ENCODE data around the gene SUN5. TPM values are rescaled to one million over a fixed set of nuclear protein-coding genes. Genes with fewer than 3 reads are reported as not detected.

Gene SUN5
- total RNA-seq, 1 donor from 2014 or later = not detected

GRCh38 chr20:33018169-33018931, 14.1 kb upstream of the SUN5 start:
- no peaks in the 10 kb centered on the region for H3K36me3 Mint-ChIP-seq
- H3K9me3 Mint-ChIP-seq = no peaks in the 10 kb centered on the region
- H3K27me3 Mint-ChIP-seq = peaks cover 42% of the 10 kb centered on the region
- no peak overlapping the region for H3K4me3 Mint-ChIP-seq
- H3K27ac Mint-ChIP-seq = no peak overlapping the region
- no peak for TF ChIP-seq CTCF (conservative IDR thresholded peaks at IDR 0.05)
- H3K4me1 Mint-ChIP-seq (ENCODE audit: unreplicated experiment) = peaks cover 4% of the 10 kb centered on the region
- DNase-seq (ENCODE audit: extremely low spot score, unreplicated experiment) = no peak

- H3K27me3 Mint-ChIP-seq = peaks cover 42% of the 10 kb centered on the region
- TF ChIP-seq CTCF (conservative IDR thresholded peaks at IDR 0.05) = no peak
- no peak overlapping the region for H3K27ac Mint-ChIP-seq
- H3K4me3 Mint-ChIP-seq = no peak overlapping the region
- H3K9me3 Mint-ChIP-seq = no peaks in the 10 kb centered on the region
- H3K4me1 Mint-ChIP-seq (ENCODE audit: unreplicated experiment) = peaks cover 4% of the 10 kb centered on the region
- no peak for DNase-seq (ENCODE audit: extremely low spot score, unreplicated experiment)
- no peaks in the 10 kb centered on the region for H3K36me3 Mint-ChIP-seq
Measured at GRCh38 chr20:33017542-33017941, 13.3 kb upstream of the SUN5 start.

GRCh38 chr20:33016581-33017109, 12.4 kb upstream of the SUN5 start:
- H3K27me3 Mint-ChIP-seq = peaks cover 46% of the 10 kb centered on the region
- H3K9me3 Mint-ChIP-seq = no peaks in the 10 kb centered on the region
- no peak overlapping the region for H3K4me3 Mint-ChIP-seq
- no peak overlapping the region for H3K27ac Mint-ChIP-seq
- DNase-seq (ENCODE audit: extremely low spot score, unreplicated experiment) = no peak
- peaks cover 4% of the 10 kb centered on the region for H3K4me1 Mint-ChIP-seq (ENCODE audit: unreplicated experiment)
- no peaks in the 10 kb centered on the region for H3K36me3 Mint-ChIP-seq
- no peak for TF ChIP-seq CTCF (conservative IDR thresholded peaks at IDR 0.05)

- no peak for DNase-seq (ENCODE audit: extremely low spot score, unreplicated experiment)
- peaks cover 4% of the 10 kb centered on the region for H3K4me1 Mint-ChIP-seq (ENCODE audit: unreplicated experiment)
- H3K27ac Mint-ChIP-seq = no peak overlapping the region
- no peak overlapping the region for H3K4me3 Mint-ChIP-seq
- no peaks in the 10 kb centered on the region for H3K36me3 Mint-ChIP-seq
- H3K27me3 Mint-ChIP-seq = peaks cover 49% of the 10 kb centered on the region
- H3K9me3 Mint-ChIP-seq = no peaks in the 10 kb centered on the region
- no peak for TF ChIP-seq CTCF (conservative IDR thresholded peaks at IDR 0.05)
Measured at GRCh38 chr20:33015700-33016580, 11.7 kb upstream of the SUN5 start.

GRCh38 chr20:33015114-33015484, 10.9 kb upstream of the SUN5 start:
- no peak for TF ChIP-seq CTCF (conservative IDR thresholded peaks at IDR 0.05)
- Mint-ChIP-seq H3K36me3 (no peaks in the 10 kb centered on the region), H3K4me3 (no peak overlapping the region), H3K27me3 (peaks cover 49% of the 10 kb centered on the region), H3K4me1 (ENCODE audit: unreplicated experiment) (peaks cover 4% of the 10 kb centered on the region), H3K27ac (no peak overlapping the region), H3K9me3 (no peaks in the 10 kb centered on the region)
- no peak for DNase-seq (ENCODE audit: extremely low spot score, unreplicated experiment)
